Tibial nerve (tissue), 4 donors: ENCODE results near the gene PDE1C. TPM values are rescaled to one million over a fixed set of nuclear protein-coding genes. Genes with fewer than 3 reads are reported as not detected.

Source experiments
- DNase-seq, 2 donors: peaks; one replicate each; pipeline ENCODE4 v3.0.0-alpha.2; 2019; ENCODE audit warnings: low spot score in 2 of 2
- H3K27ac ChIP-seq, 4 donors: fragments of 200-600 bp; sonication (generic) in 3 of 4; one replicate each; pipeline ENCODE4 v1.5.1; 2017 to 2019; ENCODE audit warnings: mild to moderate bottlenecking in 1 of 4
- H3K27me3 ChIP-seq, 2 donors: fragments of 200-600 bp; sonication (generic) in 1 of 2; one replicate each; pipeline versions ENCODE4 v1.5.1 to v1.6.0; 2017 to 2019
- H3K36me3 ChIP-seq, 3 donors: fragments of 200-600 bp; sonication (generic); one replicate each; pipeline ENCODE4 v1.5.1; 2018 to 2019
- H3K4me1 ChIP-seq, 4 donors: fragments of 200-600 bp; sonication (generic) in 3 of 4; one replicate each; pipeline ENCODE4 v1.5.1; 2017 to 2019
- H3K4me3 ChIP-seq, 4 donors: fragments of 200-600 bp; sonication (generic) in 3 of 4; one replicate each; pipeline ENCODE4 v1.5.1; 2017 to 2019; ENCODE audit warnings: mild to moderate bottlenecking in 1 of 4, moderate library complexity in 1 of 4
- H3K9me3 ChIP-seq, 4 donors: fragments of 200-600 bp; sonication (generic) in 3 of 4; one replicate each; pipeline ENCODE4 v1.5.1; 2017 to 2019
- CTCF ChIP-seq, 5 experiments: fragments of 200-600 bp in 3 of 5; fragments of 450-650 bp in 2 of 5; sonication (generic) in 3 of 5; IDR thresholded peaks; one replicate each; pipeline ENCODE4 v1.5.1; 2016 to 2019; ENCODE audit warnings: antibody characterized with exemption in 5 of 5, mild to moderate bottlenecking in 3 of 5, moderate library complexity in 2 of 5
- EP300 ChIP-seq, 2 donors: sonication (generic); formaldehyde crosslinking; IDR thresholded peaks; one replicate each; pipeline ENCODE4 v1.6.1; 2017; ENCODE audit warnings: antibody characterized with exemption in 2 of 2, mild to moderate bottlenecking in 1 of 2
- POLR2A ChIP-seq, 2 donors: fragments of 450-650 bp; IDR thresholded peaks; one replicate each; pipeline ENCODE4 v1.6.1; 2017; ENCODE audit warnings: antibody characterized with exemption in 2 of 2, mild to moderate bottlenecking in 2 of 2, moderate library complexity in 2 of 2
- WGBS, 2 donors: methylation state at CpG; one replicate each; pipeline ENCODE4 v1.1.5; 2018; 5-methylcytosine and 5-hydroxymethylcytosine counted together
- total RNA-seq, 4 donors: library from RNA; depleted of rRNA; stranded (reverse); fragments of >200 nt; gene quantifications; one replicate each; pipeline ENCODE4 v1.1.0, GENCODE V29; 2016

Gene PDE1C
- total RNA-seq, 4 donors from 2014 or later = 10.6 to 31.8 (median 20.7) TPM

DNA sequence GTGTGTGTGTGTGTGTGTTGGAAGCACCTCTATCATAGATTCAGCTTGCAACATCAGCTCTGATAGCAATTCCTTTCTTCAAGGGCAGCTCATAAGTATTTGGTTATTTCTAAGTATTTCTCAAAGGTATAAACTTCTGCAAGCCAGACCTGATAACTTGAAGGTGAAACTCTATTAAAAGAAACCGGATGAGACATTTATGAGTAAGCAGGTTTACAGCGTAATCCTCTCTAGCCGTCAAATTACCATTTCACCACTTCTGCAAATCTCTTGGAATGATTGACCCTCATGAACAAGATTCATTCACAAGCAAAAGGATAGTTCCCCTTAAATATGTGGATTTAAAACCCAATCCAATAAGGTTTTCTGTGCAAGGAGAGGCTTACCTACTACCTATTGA lies 23.1 kb downstream of the PDE1C start:
- Histone ChIP-seq H3K27ac (no peak overlapping the region), H3K4me3 (no peak overlapping the region), H3K4me1 (peaks cover 0 to 7% (median 0%) of the 10 kb centered on the region in 4 donors), H3K36me3 (no peaks in the 10 kb centered on the region), H3K9me3 (no peaks in the 10 kb centered on the region), H3K27me3 (no peaks in the 10 kb centered on the region)
- TF ChIP-seq EP300 (IDR thresholded peaks at IDR 0.05) = no peak
- TF ChIP-seq CTCF (IDR thresholded peaks at IDR 0.05) = no peak
- TF ChIP-seq POLR2A (IDR thresholded peaks at IDR 0.05) = no peak
- WGBS, 2 donors = 88 to 89% methylated on average over 3 of the region's 3 CpGs
- no peak for DNase-seq

DNA sequence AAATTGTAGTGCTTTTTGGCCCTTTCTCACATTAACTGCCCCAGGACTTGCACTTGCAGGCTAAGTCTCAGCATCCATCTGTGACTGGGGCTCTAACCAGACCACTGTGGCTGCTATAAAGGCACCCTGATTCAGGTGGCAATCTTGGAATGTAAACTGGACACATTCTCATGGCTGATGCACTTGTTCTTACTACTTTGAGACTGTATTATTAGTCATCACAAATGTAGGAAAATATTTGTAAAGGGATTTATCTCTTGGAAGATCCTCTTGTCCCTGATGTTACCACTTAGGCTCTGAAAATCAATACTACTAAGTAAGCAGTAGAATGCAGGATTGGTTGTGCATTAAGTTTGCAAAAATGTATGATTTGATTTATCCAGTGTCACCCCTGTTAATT lies 25.0 kb downstream of the PDE1C start:
- no peak for TF ChIP-seq POLR2A (IDR thresholded peaks at IDR 0.05)
- no peak for TF ChIP-seq EP300 (IDR thresholded peaks at IDR 0.05)
- no peak for TF ChIP-seq CTCF (IDR thresholded peaks at IDR 0.05)
- no peak overlapping the region for H3K4me3 ChIP-seq
- H3K27me3 ChIP-seq = no peaks in the 10 kb centered on the region
- H3K4me1 ChIP-seq = peaks cover 0 to 2% (median 0%) of the 10 kb centered on the region in 4 donors
- no peak for DNase-seq
- no peaks in the 10 kb centered on the region for H3K9me3 ChIP-seq
- H3K27ac ChIP-seq = no peak overlapping the region
- no peaks in the 10 kb centered on the region for H3K36me3 ChIP-seq

- H3K4me1 ChIP-seq = no peaks in the 10 kb centered on the region
- no peak overlapping the region for H3K4me3 ChIP-seq
- DNase-seq = no peak
- H3K36me3 ChIP-seq = no peaks in the 10 kb centered on the region
- TF ChIP-seq EP300 (IDR thresholded peaks at IDR 0.05) = no peak
- TF ChIP-seq CTCF (IDR thresholded peaks at IDR 0.05) = no peak
- TF ChIP-seq POLR2A (IDR thresholded peaks at IDR 0.05) = no peak
- WGBS, 2 donors = 63 to 75% methylated on average over 3 of the region's 3 CpGs
- no peaks in the 10 kb centered on the region for H3K27me3 ChIP-seq
- no peaks in the 10 kb centered on the region for H3K9me3 ChIP-seq
- H3K27ac ChIP-seq = no peak overlapping the region
Measured at GRCh38 chr7:32044739-32045138, 25.5 kb downstream of the PDE1C start.

DNA sequence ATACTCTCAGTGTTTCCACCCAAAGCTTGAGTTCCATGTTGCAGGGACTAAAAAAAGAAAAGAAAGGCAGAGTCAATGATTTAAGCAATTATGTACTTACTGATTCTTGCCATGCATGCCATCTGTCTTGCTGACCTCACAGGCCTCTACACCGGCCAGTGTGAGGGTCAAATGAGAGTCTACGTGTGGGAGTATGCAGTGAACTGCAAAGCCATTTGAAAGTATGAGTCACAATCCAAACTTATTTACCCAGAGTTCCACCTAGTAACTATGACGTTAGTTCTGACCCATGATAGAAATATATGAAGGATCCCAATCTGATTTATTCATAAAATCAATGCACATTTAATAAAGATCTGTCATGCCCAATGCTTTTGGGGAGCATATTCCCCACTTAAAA lies 26.5 kb downstream of the PDE1C start:
- TF ChIP-seq CTCF (IDR thresholded peaks at IDR 0.05) (no peak), EP300 (IDR thresholded peaks at IDR 0.05) (no peak), POLR2A (IDR thresholded peaks at IDR 0.05) (no peak)
- Histone ChIP-seq H3K27me3 (no peaks in the 10 kb centered on the region), H3K36me3 (no peaks in the 10 kb centered on the region), H3K9me3 (no peaks in the 10 kb centered on the region), H3K4me1 (no peaks in the 10 kb centered on the region), H3K4me3 (no peak overlapping the region), H3K27ac (no peak overlapping the region)
- DNase-seq = no peak
- 23 to 32% methylated on average over 3 of the region's 3 CpGs for WGBS, 2 donors

DNA sequence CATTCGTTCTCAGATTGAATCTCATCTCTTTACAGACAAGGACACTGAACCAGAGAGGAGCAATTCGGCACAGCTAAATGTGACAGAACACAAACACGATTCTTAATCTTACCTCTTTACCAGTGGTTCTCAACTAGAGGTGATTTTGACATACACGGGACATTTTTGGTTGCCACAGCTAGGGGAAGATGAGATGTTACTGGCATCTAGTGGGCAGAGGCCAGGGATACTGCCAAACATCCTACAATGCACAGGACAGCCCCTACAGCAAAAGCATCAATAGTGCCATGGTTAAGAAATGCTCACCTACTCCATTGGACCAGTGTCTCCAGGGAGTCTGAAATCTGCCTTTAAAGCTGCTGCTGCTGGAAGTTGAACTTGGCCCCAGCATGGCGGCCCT lies 27.3 kb downstream of the PDE1C start:
- Histone ChIP-seq H3K36me3 (no peaks in the 10 kb centered on the region), H3K9me3 (no peaks in the 10 kb centered on the region), H3K4me3 (no peak overlapping the region), H3K27me3 (no peaks in the 10 kb centered on the region), H3K27ac (no peak overlapping the region), H3K4me1 (no peaks in the 10 kb centered on the region)
- no peak for DNase-seq
- TF ChIP-seq POLR2A (IDR thresholded peaks at IDR 0.05) = no peak
- TF ChIP-seq CTCF (IDR thresholded peaks at IDR 0.05) = no peak
- TF ChIP-seq EP300 (IDR thresholded peaks at IDR 0.05) = no peak
- 86 to 93% methylated on average over 5 of the region's 5 CpGs for WGBS, 2 donors
